ENCODE results near the gene CYP2A7. TPM values are rescaled to one million over a fixed set of nuclear protein-coding genes. Genes with fewer than 3 reads are reported as not detected.

Gene CYP2A7
- total and polyA plus RNA-seq, 9 of the 15 experiments (the other 6 are each of a cell fraction or from before 2014, with no cell fraction given), result 0.22 TPM; not detected in 8

- TF ChIP-seq CXXC5 (CRISPR knock-in tag; IDR thresholded peaks at IDR 0.05), result peak; percentile 35; the same call in 1 of the 2 replicates
- TF ChIP-seq MNT (conservative IDR thresholded peaks at IDR 0.05), result no peak
- TF ChIP-seq, protein P1, sequence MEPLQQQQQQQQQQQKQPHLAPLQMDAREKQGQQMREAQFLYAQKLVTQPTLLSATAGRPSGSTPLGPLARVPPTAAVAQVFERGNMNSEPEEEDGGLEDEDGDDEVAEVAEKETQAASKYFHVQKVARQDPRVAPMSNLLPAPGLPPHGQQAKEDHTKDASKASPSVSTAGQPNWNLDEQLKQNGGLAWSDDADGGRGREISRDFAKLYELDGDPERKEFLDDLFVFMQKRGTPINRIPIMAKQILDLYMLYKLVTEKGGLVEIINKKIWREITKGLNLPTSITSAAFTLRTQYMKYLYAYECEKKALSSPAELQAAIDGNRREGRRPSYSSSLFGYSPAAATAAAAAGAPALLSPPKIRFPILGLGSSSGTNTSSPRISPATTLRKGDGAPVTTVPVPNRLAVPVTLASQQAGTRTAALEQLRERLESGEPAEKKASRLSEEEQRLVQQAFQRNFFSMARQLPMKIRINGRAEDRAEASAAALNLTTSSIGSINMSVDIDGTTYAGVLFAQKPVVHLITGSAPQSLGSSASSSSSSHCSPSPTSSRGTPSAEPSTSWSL (CRISPR knock-in tag; IDR thresholded peaks at IDR 0.05; ENCODE audit: borderline replicate concordance), result no peak
- no peak for TF ChIP-seq ZNF589 (CRISPR knock-in tag; IDR thresholded peaks at IDR 0.05; ENCODE audit: low read depth)
- peak; percentile 55; the same call in 1 of the 2 replicates for TF ChIP-seq MTA2 (IDR thresholded peaks at IDR 0.05; ENCODE audit: low read depth)
- peak; percentile 31; the same call in 1 of the 2 replicates for TF ChIP-seq MYC (IDR thresholded peaks at IDR 0.05; ENCODE audit: low read depth, low read length)
- TF ChIP-seq MYC (CRISPR knock-in tag; IDR thresholded peaks at IDR 0.05; ENCODE audit: borderline replicate concordance, low read depth), result no peak
- TF ChIP-seq ADNP (tag; IDR thresholded peaks at IDR 0.05), result peak; percentile 21; the same call in 1 of the 2 replicates
- TF ChIP-seq, protein P2, sequence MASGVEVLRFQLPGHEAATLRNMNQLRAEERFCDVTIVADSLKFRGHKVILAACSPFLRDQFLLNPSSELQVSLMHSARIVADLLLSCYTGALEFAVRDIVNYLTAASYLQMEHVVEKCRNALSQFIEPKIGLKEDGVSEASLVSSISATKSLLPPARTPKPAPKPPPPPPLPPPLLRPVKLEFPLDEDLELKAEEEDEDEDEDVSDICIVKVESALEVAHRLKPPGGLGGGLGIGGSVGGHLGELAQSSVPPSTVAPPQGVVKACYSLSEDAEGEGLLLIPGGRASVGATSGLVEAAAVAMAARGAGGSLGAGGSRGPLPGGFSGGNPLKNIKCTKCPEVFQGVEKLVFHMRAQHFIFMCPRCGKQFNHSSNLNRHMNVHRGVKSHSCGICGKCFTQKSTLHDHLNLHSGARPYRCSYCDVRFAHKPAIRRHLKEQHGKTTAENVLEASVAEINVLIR (CRISPR knock-in tag; IDR thresholded peaks at IDR 0.05), result no peak
- TF ChIP-seq CBFA2T2 (conservative IDR thresholded peaks at IDR 0.05), result peak; percentile 53
- TF ChIP-seq, protein P3, sequence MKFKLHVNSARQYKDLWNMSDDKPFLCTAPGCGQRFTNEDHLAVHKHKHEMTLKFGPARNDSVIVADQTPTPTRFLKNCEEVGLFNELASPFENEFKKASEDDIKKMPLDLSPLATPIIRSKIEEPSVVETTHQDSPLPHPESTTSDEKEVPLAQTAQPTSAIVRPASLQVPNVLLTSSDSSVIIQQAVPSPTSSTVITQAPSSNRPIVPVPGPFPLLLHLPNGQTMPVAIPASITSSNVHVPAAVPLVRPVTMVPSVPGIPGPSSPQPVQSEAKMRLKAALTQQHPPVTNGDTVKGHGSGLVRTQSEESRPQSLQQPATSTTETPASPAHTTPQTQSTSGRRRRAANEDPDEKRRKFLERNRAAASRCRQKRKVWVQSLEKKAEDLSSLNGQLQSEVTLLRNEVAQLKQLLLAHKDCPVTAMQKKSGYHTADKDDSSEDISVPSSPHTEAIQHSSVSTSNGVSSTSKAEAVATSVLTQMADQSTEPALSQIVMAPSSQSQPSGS (CRISPR knock-in tag; IDR thresholded peaks at IDR 0.05), result no peak
- TF ChIP-seq, protein P4, sequence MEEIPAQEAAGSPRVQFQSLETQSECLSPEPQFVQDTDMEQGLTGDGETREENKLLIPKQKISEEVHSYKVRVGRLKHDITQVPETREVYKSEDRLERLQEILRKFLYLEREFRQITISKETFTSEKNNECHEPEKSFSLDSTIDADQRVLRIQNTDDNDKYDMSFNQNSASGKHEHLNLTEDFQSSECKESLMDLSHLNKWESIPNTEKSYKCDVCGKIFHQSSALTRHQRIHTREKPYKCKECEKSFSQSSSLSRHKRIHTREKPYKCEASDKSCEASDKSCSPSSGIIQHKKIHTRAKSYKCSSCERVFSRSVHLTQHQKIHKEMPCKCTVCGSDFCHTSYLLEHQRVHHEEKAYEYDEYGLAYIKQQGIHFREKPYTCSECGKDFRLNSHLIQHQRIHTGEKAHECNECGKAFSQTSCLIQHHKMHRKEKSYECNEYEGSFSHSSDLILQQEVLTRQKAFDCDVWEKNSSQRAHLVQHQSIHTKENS (CRISPR knock-in tag; IDR thresholded peaks at IDR 0.05), result no peak
- TF ChIP-seq, protein P5, sequence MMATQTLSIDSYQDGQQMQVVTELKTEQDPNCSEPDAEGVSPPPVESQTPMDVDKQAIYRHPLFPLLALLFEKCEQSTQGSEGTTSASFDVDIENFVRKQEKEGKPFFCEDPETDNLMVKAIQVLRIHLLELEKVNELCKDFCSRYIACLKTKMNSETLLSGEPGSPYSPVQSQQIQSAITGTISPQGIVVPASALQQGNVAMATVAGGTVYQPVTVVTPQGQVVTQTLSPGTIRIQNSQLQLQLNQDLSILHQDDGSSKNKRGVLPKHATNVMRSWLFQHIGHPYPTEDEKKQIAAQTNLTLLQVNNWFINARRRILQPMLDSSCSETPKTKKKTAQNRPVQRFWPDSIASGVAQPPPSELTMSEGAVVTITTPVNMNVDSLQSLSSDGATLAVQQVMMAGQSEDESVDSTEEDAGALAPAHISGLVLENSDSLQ (IDR thresholded peaks at IDR 0.05), result no peak
- no peak for TF ChIP-seq U2AF1 (optimal IDR thresholded peaks at IDR 0.05; ENCODE audit: low read depth, low read length)
- TF ChIP-seq ARID1B (IDR thresholded peaks at IDR 0.05), result peak; percentile 82
- peak; percentile 91 for TF ChIP-seq SOX6 (IDR thresholded peaks at IDR 0.05)
- no peak for TF ChIP-seq PHTF2 (CRISPR knock-in tag; IDR thresholded peaks at IDR 0.05)
- no peak for TF ChIP-seq ZNF695 (CRISPR knock-in tag; IDR thresholded peaks at IDR 0.05)
- TF ChIP-seq MAFG (tag; conservative IDR thresholded peaks at IDR 0.05), result no peak
- TF ChIP-seq ZNF311 (CRISPR knock-in tag; IDR thresholded peaks at IDR 0.05), result no peak
- TF ChIP-seq PHB2 (IDR thresholded peaks at IDR 0.05; ENCODE audit: low read depth), result no peak
- TF ChIP-seq CCNT2 (IDR thresholded peaks at IDR 0.05; ENCODE audit: borderline replicate concordance, extremely low read depth, insufficient read length, low read depth, low read length), result peak; percentile 42
These were observed 46.8 kb upstream of the CYP2A7 start (continued) for GRCh38 chr19:40928850-40929249.
